H1 (cell line): ENCODE data around the gene NDUFB4. TPM values are rescaled to one million over a fixed set of nuclear protein-coding genes. Genes with fewer than 3 reads are reported as not detected.

Experiments
- CTCF ChIA-PET: fragments of 300-600 bp; sonication (Branson Sonifier 250); formaldehyde crosslinking; loops from one replicate; lab custom pipeline; 2021; ENCODE audit not compliant: partially characterized antibody; lab: Charles Lee
- POLR2A ChIA-PET: fragments of 300-600 bp; sonication (Branson Sonifier 250); formaldehyde crosslinking; loops from one replicate; lab custom pipeline; 2021; ENCODE audit warnings: inconsistent platforms; ENCODE audit not compliant: partially characterized antibody; lab: Charles Lee
- DNase-seq, 2 experiments: peaks; one replicate each; pipeline versions ENCODE4 v3.0.0 to v3.0.0-alpha.2; 2010 to 2022; ENCODE audit warnings: low spot score in 2 of 2, low read depth in 1 of 2, mixed read lengths in 1 of 2
- FAIRE-seq: peaks from 2 replicates; lab custom pipeline; 2011; peaks lifted over from hg19 to GRCh38; lab: Jason Lieb, UNC
- H2AFZ ChIP-seq: 2 replicates; pipeline ENCODE4 v1.8.1; 2012; ENCODE audit warnings: low read length, inconsistent platforms
- H2AK5ac ChIP-seq: 2 replicates; pipeline ENCODE4 v1.6.1; 2013; ENCODE audit warnings: low read depth, low read length
- H2BK120ac ChIP-seq: replicated peaks from 2 replicates; pipeline ENCODE3; 2013; ENCODE audit warnings: low read depth, low read length, inconsistent platforms
- H2BK12ac ChIP-seq: 2 replicates; pipeline ENCODE4 v1.6.1; 2013; ENCODE audit warnings: low read depth, low read length
- H2BK15ac ChIP-seq: 2 replicates; pipeline ENCODE4 v1.6.1; 2013; ENCODE audit warnings: low read length
- H2BK20ac ChIP-seq: 2 replicates; pipeline ENCODE4 v1.6.1; 2013; ENCODE audit warnings: low read length
- H2BK5ac ChIP-seq: 2 replicates; pipeline ENCODE4 v1.6.1; 2013; ENCODE audit warnings: low read depth, low read length
- H3K14ac ChIP-seq: 2 replicates; pipeline ENCODE4 v1.6.1; 2013; ENCODE audit warnings: inconsistent platforms; ENCODE audit not compliant: insufficient read length
- H3K18ac ChIP-seq: 2 replicates; pipeline ENCODE4 v1.6.1; 2013; ENCODE audit warnings: low read length; ENCODE audit errors: extremely low read depth
- H3K23ac ChIP-seq: 2 replicates; pipeline ENCODE4 v1.6.1; 2013; ENCODE audit warnings: inconsistent platforms; ENCODE audit not compliant: insufficient read length
- H3K23me2 ChIP-seq: 2 replicates; pipeline ENCODE4 v1.6.1; 2013; ENCODE audit warnings: low read depth, low read length
- H3K27ac ChIP-seq: 2 replicates; pipeline ENCODE4 v1.6.1; 2011; ENCODE audit warnings: low read depth, low read length, inconsistent platforms
- H3K27me3 ChIP-seq, 4 experiments: replicated peaks in 1 of 4; 1 replicate in 1 of 4; 2 replicates in 3 of 4; pipeline versions ENCODE4 v1.6.1 to v1.8.1; 2011 to 2013; ENCODE audit warnings: low read length in 3 of 4, mild to moderate bottlenecking in 3 of 4, inconsistent platforms in 2 of 4, mixed read lengths in 2 of 4, moderate library complexity in 1 of 4; ENCODE audit not compliant: control insufficient read depth in 3 of 4, insufficient read depth in 3 of 4; ENCODE audit errors: extremely low read depth in 1 of 4
- H3K36me3 ChIP-seq, 4 experiments: 2 replicates each; pipeline versions ENCODE4 v1.6.1 to v1.8.1; 2011 to 2013; ENCODE audit warnings: mild to moderate bottlenecking in 4 of 4, low read length in 3 of 4, moderate library complexity in 2 of 4, control low read depth in 1 of 4, inconsistent platforms in 1 of 4; ENCODE audit not compliant: insufficient read depth in 4 of 4, control insufficient read depth in 2 of 4
- H3K4ac ChIP-seq: replicated peaks from 2 replicates; pipeline ENCODE3; 2013; ENCODE audit warnings: low read length, low read depth, mixed read lengths, inconsistent platforms; ENCODE audit not compliant: insufficient read length
- H3K4me1 ChIP-seq, 4 experiments: replicated peaks in 1 of 4; 1 replicate in 1 of 4; 2 replicates in 3 of 4; pipeline versions ENCODE4 v1.6.1 to v1.8.1; 2011 to 2013; ENCODE audit warnings: low read length in 3 of 4, inconsistent platforms in 2 of 4, mixed read lengths in 1 of 4; ENCODE audit not compliant: insufficient read depth in 4 of 4, control insufficient read depth in 3 of 4
- H3K4me2 ChIP-seq, 2 experiments: 2 replicates each; pipeline versions ENCODE4 v1.6.1 to v1.8.1; 2011 to 2013; ENCODE audit warnings: low read depth in 2 of 2, low read length in 2 of 2, control low read depth in 1 of 2, inconsistent platforms in 1 of 2, mild to moderate bottlenecking in 1 of 2; ENCODE audit not compliant: insufficient read depth in 1 of 2
- H3K4me3 ChIP-seq, 4 experiments: fragments of 200-600, 300-600 bp in 1 of 4; sonication (generic), shearing (Covaris generic), sonication (Bioruptor Twin) in 1 of 4; 2 replicates each; pipeline versions ENCODE4 v1.5.1 to v1.8.1; 2011 to 2016; ENCODE audit warnings: low read length in 4 of 4, low read depth in 3 of 4, control low read depth in 2 of 4, inconsistent platforms in 2 of 4, mild to moderate bottlenecking in 2 of 4, mixed read lengths in 1 of 4, moderate library complexity in 1 of 4; ENCODE audit not compliant: insufficient read depth in 2 of 4; ENCODE audit errors: extremely low read depth in 1 of 4
- H3K56ac ChIP-seq: replicated peaks from 2 replicates; pipeline ENCODE3; 2013; ENCODE audit warnings: low read depth, mild to moderate bottlenecking, mixed read lengths, low read length, inconsistent platforms; ENCODE audit not compliant: insufficient read length
- H3K79me1 ChIP-seq: 2 replicates; pipeline ENCODE4 v1.6.1; 2013; ENCODE audit warnings: low read depth, low read length, control low read depth
- H3K79me2 ChIP-seq, 2 experiments: 2 replicates each; pipeline versions ENCODE4 v1.6.1 to v1.8.1; 2012 to 2013; ENCODE audit warnings: low read length in 2 of 2, mild to moderate bottlenecking in 2 of 2, inconsistent platforms in 1 of 2; ENCODE audit not compliant: insufficient read depth in 2 of 2, control insufficient read depth in 1 of 2
- H3K9ac ChIP-seq, 4 experiments: replicated peaks in 1 of 4; 1 replicate in 1 of 4; 2 replicates in 3 of 4; pipeline versions ENCODE4 v1.6.1 to v1.8.1; 2011 to 2013; ENCODE audit warnings: low read depth in 3 of 4, low read length in 3 of 4, control low read depth in 2 of 4, mild to moderate bottlenecking in 2 of 4, moderate library complexity in 2 of 4, inconsistent platforms in 1 of 4; ENCODE audit errors: extremely low read depth in 1 of 4
- H3K9me3 ChIP-seq, 2 experiments: 2 replicates each; pipeline versions ENCODE4 v1.6.1 to v1.8.1; 2012 to 2013; ENCODE audit warnings: mild to moderate bottlenecking in 2 of 2, moderate library complexity in 2 of 2, control low read depth in 1 of 2, inconsistent platforms in 1 of 2, low read depth in 1 of 2, low read length in 1 of 2, mixed read lengths in 1 of 2; ENCODE audit not compliant: insufficient read depth in 2 of 2
- H4K20me1 ChIP-seq, 2 experiments: replicated peaks in 1 of 2; 2 replicates each; pipeline versions ENCODE3 to v1.8.1; 2011 to 2013; ENCODE audit warnings: inconsistent platforms in 2 of 2, low read length in 2 of 2, mild to moderate bottlenecking in 1 of 2; ENCODE audit not compliant: insufficient read depth in 2 of 2, control insufficient read depth in 1 of 2
- H4K5ac ChIP-seq: 2 replicates; pipeline ENCODE4 v1.6.1; 2013; ENCODE audit warnings: low read length, low read depth, mixed read lengths, inconsistent platforms; ENCODE audit not compliant: insufficient read length
- H4K8ac ChIP-seq: 2 replicates; pipeline ENCODE4 v1.8.0; 2013; ENCODE audit warnings: mild to moderate bottlenecking, moderate library complexity, low read length, inconsistent platforms; ENCODE audit not compliant: insufficient read depth; ENCODE audit errors: extremely low read depth
- H4K91ac ChIP-seq: replicated peaks from 2 replicates; pipeline ENCODE3; 2013; ENCODE audit warnings: low read length, mixed read lengths, inconsistent platforms; ENCODE audit not compliant: insufficient read length
- MAFK ChIP-seq: IDR thresholded peaks from 2 replicates; pipeline ENCODE4 v1.6.1; 2012; ENCODE audit warnings: low read depth, mild to moderate bottlenecking, improper control_type of control experiment, low read length
- RAD21 ChIP-seq, 2 experiments: IDR thresholded peaks in 1 of 2; conservative IDR thresholded peaks in 1 of 2; 2 replicates each; pipeline ENCODE4 v1.6.1; 2011; ENCODE audit warnings: low read depth in 2 of 2, low read length in 2 of 2, improper control_type of control experiment in 1 of 2, inconsistent platforms in 1 of 2, mild to moderate bottlenecking in 1 of 2, moderate library complexity in 1 of 2
- TEAD4 ChIP-seq: IDR thresholded peaks from 2 replicates; pipeline ENCODE4 v1.6.1; 2012; ENCODE audit warnings: low read depth, low read length, inconsistent platforms, mixed read lengths
- polyA plus RNA-seq, 7 experiments: library from polyadenylated mRNA; depleted of rRNA in 3 of 7; stranded (reverse) in 5 of 7; unstranded in 2 of 7; fragments of >200 nt in 5 of 7; fragments of 200-250 nt in 2 of 7; gene quantifications; 1 replicate in 5 of 7; 2 replicates in 1 of 7; 4 replicates in 1 of 7; pipeline versions ENCODE4 v1.2.1 to v1.2.3, GENCODE V29; 2011 to 2013; ENCODE audit warnings: missing spikeins in 2 of 7, mixed read lengths in 2 of 7
- total RNA-seq: library from RNA; stranded (reverse); fragmentation: NEBNext Ultra II Directional; extraction: Animal tissue kit (Norgen Biotek cat#: 25700); gene quantifications from 2 replicates; pipeline ENCODE4 v1.2.1, GENCODE V29; 2021

Gene NDUFB4
- total and polyA plus RNA-seq, 2 of the 8 experiments (the other 6 are each of a cell fraction or from before 2014, with no cell fraction given) = 184 to 382 TPM

- FAIRE-seq (no peak), DNase-seq (no peak)
- no peaks in the 10 kb centered on the region for H3K27me3 ChIP-seq
- H4K20me1 ChIP-seq = peaks cover 0 to 2% of the 10 kb centered on the region in 2 experiments
- H3K9me3 ChIP-seq = 0 out of 4 replicates have a peak, but pooled peaks cover 0 to under 1% of the 10 kb centered on the region in 2 experiments
- no peak overlapping the region for H4K8ac ChIP-seq
- ChIA-PET CTCF (interaction anchor here (1.1 to 1.8 kb wide), 6 partner anchors 9 to 189 kb away, joined by 3 to 7 read pairs (median 4); partner anchors contain the start of gene NDUFB4), POLR2A (interaction anchor here (1.1 to 1.2 kb wide), 2 partner anchors 9 to 10 kb away, joined by 3 to 5 read pairs; partner anchors contain the start of gene NDUFB4)
- peaks cover 4 to 27% (median 17%) of the 10 kb centered on the region in 4 experiments; a peak in 6 of 8 replicates for H3K36me3 ChIP-seq
- TF ChIP-seq RAD21 (IDR thresholded peaks at IDR 0.05 in 1 of 2, conservative IDR thresholded peaks at IDR 0.05 in 1 of 2; ENCODE audit: low read depth in 2 of 2, low read length in 2 of 2) (peak in 1 of 2 experiments; percentile 11; a peak in 1 of 4 replicates), MAFK (no peak), TEAD4 (peak; percentile 58; the same call in 1 of the 2 replicates)
- H2BK12ac ChIP-seq = no peak overlapping the region
- no peak overlapping the region for H2BK5ac ChIP-seq
- no peak overlapping the region for H2BK20ac ChIP-seq
- H3K27ac ChIP-seq = no peak overlapping the region
- no peak overlapping the region for H3K4me2 ChIP-seq
- no peak overlapping the region for H4K5ac ChIP-seq
- no peak overlapping the region for H3K18ac ChIP-seq
- no peak overlapping the region for H2AFZ ChIP-seq
- no peak overlapping the region for H2BK15ac ChIP-seq
- no peak overlapping the region for H3K4me3 ChIP-seq
- H3K79me1 ChIP-seq = no peaks in the 10 kb centered on the region
- no peak overlapping the region for H3K14ac ChIP-seq
- no peak overlapping the region for H3K9ac ChIP-seq
- no peaks in the 10 kb centered on the region for H3K23me2 ChIP-seq
- H4K91ac ChIP-seq = no peak overlapping the region
- H3K4ac ChIP-seq = no peak overlapping the region
- no peak overlapping the region for H3K23ac ChIP-seq
- no peak overlapping the region for H2BK120ac ChIP-seq
- no peaks in the 10 kb centered on the region for H3K4me1 ChIP-seq
- peaks cover 0 to 3% of the 10 kb centered on the region in 2 experiments; a peak in 2 of 4 replicates for H3K79me2 ChIP-seq
- no peak overlapping the region for H3K56ac ChIP-seq
- H2AK5ac ChIP-seq = no peak overlapping the region
Measured at GRCh38 chr3:120604784-120605183, 8.6 kb downstream of the NDUFB4 start.
